Lower lobe of right lung (tissue), 2 donors: ENCODE results near the gene MOBP. TPM values are rescaled to one million over a fixed set of nuclear protein-coding genes. Genes with fewer than 3 reads are reported as not detected.
A peak's percentile ranks its signal among the peaks of the same experiment; 100 is the strongest.

ENCODE experiments used
- ATAC-seq, 2 donors: fragments of 200-7000 bp; cut with Tn5 transposase; one replicate each; pipeline ENCODE4 v1.9.1; 2020 to 2022; ENCODE audit warnings: mild to moderate bottlenecking in 2 of 2, moderate library complexity in 2 of 2
- DNase-seq: peaks from one replicate; pipeline ENCODE4 v3.0.0-alpha.2; 2020
- H3K27ac ChIP-seq: fragments of 200-600 bp; one replicate; pipeline ENCODE4 v1.8.0; 2022
- H3K27me3 ChIP-seq: fragments of 200-600 bp; one replicate; pipeline ENCODE4 v1.8.0; 2022; ENCODE audit warnings: low read depth
- H3K36me3 ChIP-seq: fragments of 200-600 bp; one replicate; pipeline ENCODE4 v1.8.0; 2022; ENCODE audit warnings: mild to moderate bottlenecking
- H3K4me1 ChIP-seq: fragments of 200-600 bp; one replicate; pipeline ENCODE4 v1.8.0; 2022
- H3K4me3 ChIP-seq: fragments of 200-600 bp; one replicate; pipeline ENCODE4 v1.8.0; 2022; ENCODE audit warnings: mild to moderate bottlenecking
- H3K9me3 ChIP-seq: fragments of 200-600 bp; one replicate; pipeline ENCODE4 v1.8.0; 2022
- intact Hi-C: fragments of 100-400 bp; cut with DNase I; formaldehyde crosslinking; loops from one replicate; pipeline ENCODE4 v1.11.0; 2022
- total RNA-seq: library from RNA; stranded (reverse); fragmentation: NEBNext Ultra II Directional; extraction: Animal tissue kit (Norgen Biotek cat#: 25700); gene quantifications from one replicate; pipeline ENCODE4 v1.2.1, GENCODE V29; 2021
- TF ChIP-seq, protein P1 (sequence below): fragments of 200-600 bp; IDR thresholded peaks from one replicate; pipeline ENCODE4 v1.8.0; 2022; ENCODE audit warnings: antibody characterized with exemption, mild to moderate bottlenecking
- donor health status: DM: no; HTN: yes; CAD: no; lungs with severe emphysema.

The MOBP gene
- total RNA-seq, 1 donor from 2014 or later = 0.18 TPM

- no peak overlapping the region for H3K27ac ChIP-seq
Measured at GRCh38 chr3:39426312-39426711, 41.2 kb upstream of the MOBP start.

GRCh38 chr3:39427506-39427905 lies 40.0 kb upstream of the MOBP start:
- intact Hi-C loops = no loop called here
- ATAC-seq = no peak

More at GRCh38 chr3:39426312-39426711, 41.2 kb upstream of the MOBP start:
- intact Hi-C loops = no loop called here
- Histone ChIP-seq H3K4me3 (no peak overlapping the region), H3K4me1 (no peaks in the 10 kb centered on the region), H3K36me3 (no peaks in the 10 kb centered on the region), H3K27me3 (no peaks in the 10 kb centered on the region), H3K9me3 (no peaks in the 10 kb centered on the region)
- TF ChIP-seq, protein P1, sequence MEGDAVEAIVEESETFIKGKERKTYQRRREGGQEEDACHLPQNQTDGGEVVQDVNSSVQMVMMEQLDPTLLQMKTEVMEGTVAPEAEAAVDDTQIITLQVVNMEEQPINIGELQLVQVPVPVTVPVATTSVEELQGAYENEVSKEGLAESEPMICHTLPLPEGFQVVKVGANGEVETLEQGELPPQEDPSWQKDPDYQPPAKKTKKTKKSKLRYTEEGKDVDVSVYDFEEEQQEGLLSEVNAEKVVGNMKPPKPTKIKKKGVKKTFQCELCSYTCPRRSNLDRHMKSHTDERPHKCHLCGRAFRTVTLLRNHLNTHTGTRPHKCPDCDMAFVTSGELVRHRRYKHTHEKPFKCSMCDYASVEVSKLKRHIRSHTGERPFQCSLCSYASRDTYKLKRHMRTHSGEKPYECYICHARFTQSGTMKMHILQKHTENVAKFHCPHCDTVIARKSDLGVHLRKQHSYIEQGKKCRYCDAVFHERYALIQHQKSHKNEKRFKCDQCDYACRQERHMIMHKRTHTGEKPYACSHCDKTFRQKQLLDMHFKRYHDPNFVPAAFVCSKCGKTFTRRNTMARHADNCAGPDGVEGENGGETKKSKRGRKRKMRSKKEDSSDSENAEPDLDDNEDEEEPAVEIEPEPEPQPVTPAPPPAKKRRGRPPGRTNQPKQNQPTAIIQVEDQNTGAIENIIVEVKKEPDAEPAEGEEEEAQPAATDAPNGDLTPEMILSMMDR = no peak
- DNase-seq = no peak
- no peak for ATAC-seq

GRCh38 chr3:39428745-39429201 lies 38.7 kb upstream of the MOBP start:
- Histone ChIP-seq H3K4me1 (peaks cover 6% of the 10 kb centered on the region), H3K27ac (no peak overlapping the region), H3K4me3 (no peak overlapping the region), H3K27me3 (no peaks in the 10 kb centered on the region), H3K36me3 (no peaks in the 10 kb centered on the region), H3K9me3 (no peaks in the 10 kb centered on the region)
- ATAC-seq (peak; percentile 12 to 15), DNase-seq (no peak)
- TF ChIP-seq, protein P1 = no peak
- intact Hi-C loops = no loop called here

More at GRCh38 chr3:39427506-39427905, 40.0 kb upstream of the MOBP start:
- H3K27me3 ChIP-seq = no peaks in the 10 kb centered on the region
- TF ChIP-seq, protein P1 = no peak
- no peaks in the 10 kb centered on the region for H3K36me3 ChIP-seq
- no peaks in the 10 kb centered on the region for H3K9me3 ChIP-seq
- H3K4me1 ChIP-seq = no peaks in the 10 kb centered on the region
- H3K27ac ChIP-seq = no peak overlapping the region
- DNase-seq = no peak
- H3K4me3 ChIP-seq = no peak overlapping the region

DNA sequence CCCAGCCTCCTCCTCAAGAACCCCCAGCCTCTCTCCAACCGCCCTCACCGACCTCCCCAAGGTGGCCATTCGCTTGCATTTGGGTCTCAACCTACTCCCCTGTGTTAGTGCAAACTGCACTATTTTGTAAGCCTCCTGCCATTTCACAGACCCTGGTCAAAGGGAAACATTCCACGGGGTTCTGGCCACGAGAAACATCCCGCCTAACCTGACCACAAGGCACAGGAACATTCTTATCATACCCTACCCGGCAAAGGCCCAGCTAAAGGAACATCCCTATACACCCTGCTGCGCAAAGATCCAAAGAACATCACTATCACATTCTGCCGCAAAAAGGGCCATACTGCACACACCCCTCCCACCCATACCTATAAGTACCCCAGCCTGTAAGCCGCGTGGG lies 38.0 kb upstream of the MOBP start:
- no peak overlapping the region for H3K4me3 ChIP-seq
- TF ChIP-seq, protein P1 = no peak
- intact Hi-C loops = no loop called here
- ATAC-seq (no peak), DNase-seq (no peak)
- no peak overlapping the region for H3K27ac ChIP-seq
- no peaks in the 10 kb centered on the region for H3K9me3 ChIP-seq
- H3K36me3 ChIP-seq = no peaks in the 10 kb centered on the region
- no peaks in the 10 kb centered on the region for H3K27me3 ChIP-seq
- peaks cover 6% of the 10 kb centered on the region for H3K4me1 ChIP-seq

- TF ChIP-seq, protein P1 = no peak
Measured at GRCh38 chr3:39432342-39432741, 35.1 kb upstream of the MOBP start.

More at GRCh38 chr3:39432342-39432741, 35.1 kb upstream of the MOBP start:
- DNase-seq = no peak
- Histone ChIP-seq H3K36me3 (no peaks in the 10 kb centered on the region), H3K27me3 (no peaks in the 10 kb centered on the region), H3K27ac (no peak overlapping the region), H3K9me3 (no peaks in the 10 kb centered on the region), H3K4me1 (peaks cover 6% of the 10 kb centered on the region), H3K4me3 (no peak overlapping the region)
- intact Hi-C loops = no loop called here
- ATAC-seq = no peak
